Sigmoid colon (tissue), 4 donors: ENCODE results near the gene ICA1L.

Experiments used
- POLR2AphosphoS5 ChIP-seq, 4 donors: sonication (generic); formaldehyde crosslinking; IDR thresholded peaks; one replicate each; pipeline ENCODE4 v1.6.1; 2017; ENCODE audit warnings: antibody characterized with exemption in 4 of 4
- TF ChIP-seq, protein P1 (sequence below), 4 experiments: fragments of 450-650 bp in 3 of 4; fragments of 200-600 bp in 1 of 4; IDR thresholded peaks; one replicate each; pipeline ENCODE4 v1.5.1; 2016 to 2019; ENCODE audit warnings: antibody characterized with exemption in 4 of 4, mild to moderate bottlenecking in 3 of 4, moderate library complexity in 2 of 4

DNA sequence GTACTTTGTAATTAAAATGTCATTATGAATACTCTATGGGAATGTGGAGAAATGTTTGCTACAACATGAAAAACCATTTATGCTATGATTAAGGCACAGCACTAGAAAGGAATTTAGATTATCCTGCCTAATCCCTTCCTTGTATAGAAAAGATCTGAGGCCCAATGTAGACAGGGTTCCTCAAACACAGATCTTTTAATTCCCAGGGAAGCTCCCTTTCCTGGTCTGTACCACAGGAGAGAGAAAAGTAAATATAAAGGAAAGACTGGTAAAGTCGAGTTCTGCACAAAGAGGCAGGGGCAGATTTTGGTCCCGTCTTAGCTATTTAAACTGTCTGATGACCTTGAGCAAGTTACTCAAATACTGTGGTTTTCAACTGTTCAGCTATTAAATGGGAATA is 84.7 kb downstream of the ICA1L start:
- no peak for TF ChIP-seq POLR2AphosphoS5 (IDR thresholded peaks at IDR 0.05)
- TF ChIP-seq, protein P1, sequence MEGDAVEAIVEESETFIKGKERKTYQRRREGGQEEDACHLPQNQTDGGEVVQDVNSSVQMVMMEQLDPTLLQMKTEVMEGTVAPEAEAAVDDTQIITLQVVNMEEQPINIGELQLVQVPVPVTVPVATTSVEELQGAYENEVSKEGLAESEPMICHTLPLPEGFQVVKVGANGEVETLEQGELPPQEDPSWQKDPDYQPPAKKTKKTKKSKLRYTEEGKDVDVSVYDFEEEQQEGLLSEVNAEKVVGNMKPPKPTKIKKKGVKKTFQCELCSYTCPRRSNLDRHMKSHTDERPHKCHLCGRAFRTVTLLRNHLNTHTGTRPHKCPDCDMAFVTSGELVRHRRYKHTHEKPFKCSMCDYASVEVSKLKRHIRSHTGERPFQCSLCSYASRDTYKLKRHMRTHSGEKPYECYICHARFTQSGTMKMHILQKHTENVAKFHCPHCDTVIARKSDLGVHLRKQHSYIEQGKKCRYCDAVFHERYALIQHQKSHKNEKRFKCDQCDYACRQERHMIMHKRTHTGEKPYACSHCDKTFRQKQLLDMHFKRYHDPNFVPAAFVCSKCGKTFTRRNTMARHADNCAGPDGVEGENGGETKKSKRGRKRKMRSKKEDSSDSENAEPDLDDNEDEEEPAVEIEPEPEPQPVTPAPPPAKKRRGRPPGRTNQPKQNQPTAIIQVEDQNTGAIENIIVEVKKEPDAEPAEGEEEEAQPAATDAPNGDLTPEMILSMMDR (IDR thresholded peaks at IDR 0.05) = no peak
